HepG2 (cell line): Measurements from ENCODE around the gene RTEL1. TPM values are rescaled to one million over a fixed set of nuclear protein-coding genes. Genes with fewer than 3 reads are reported as not detected.

Source experiments
- ATF6 ChIP-seq: sonication (generic); formaldehyde crosslinking; conservative IDR thresholded peaks from 2 replicates; pipeline ENCODE4 v1.4.0; 2020; ENCODE audit warnings: missing genetic modification reagents
- DMTF1 ChIP-seq: sonication (generic); formaldehyde crosslinking; IDR thresholded peaks from 2 replicates; pipeline ENCODE4 v1.4.0; 2020; ENCODE audit warnings: mild to moderate bottlenecking, missing genetic modification reagents
- HOMEZ ChIP-seq: IDR thresholded peaks from 2 replicates; pipeline ENCODE4 v1.6.1; 2016; ENCODE audit warnings: low read depth
- MAFF ChIP-seq: IDR thresholded peaks from 2 replicates; pipeline ENCODE4 v1.6.1; 2011; ENCODE audit warnings: low read depth, low read length, improper control_type of control experiment
- NFE2L2 ChIP-seq: fragments of 150-350 bp; IDR thresholded peaks from 2 replicates; pipeline ENCODE4 v1.6.1; 2014; ENCODE audit warnings: low read length
- NFYC ChIP-seq: IDR thresholded peaks from 2 replicates; pipeline ENCODE4 v1.6.1; 2016; ENCODE audit warnings: missing genetic modification reagents, missing compliant biosample characterization
- NONO ChIP-seq, 2 experiments: fragments of 450-650 bp in 1 of 2; sonication (generic) in 1 of 2; formaldehyde crosslinking in 1 of 2; IDR thresholded peaks in 1 of 2; conservative IDR thresholded peaks in 1 of 2; 2 replicates each; pipeline versions ENCODE4 v1.6.1 to v1.8.0; 2017 to 2022; ENCODE audit warnings: mild to moderate bottlenecking in 1 of 2, missing genetic modification reagents in 1 of 2, moderate library complexity in 1 of 2
- SIN3A ChIP-seq: IDR thresholded peaks from 2 replicates; pipeline ENCODE4 v1.6.1; 2011; ENCODE audit warnings: low read depth, mild to moderate bottlenecking, control low read depth, low read length, borderline replicate concordance
- SOX6 ChIP-seq, 2 experiments: fragments of 450-650 bp in 1 of 2; sonication (generic) in 1 of 2; formaldehyde crosslinking in 1 of 2; IDR thresholded peaks; 2 replicates each; pipeline versions ENCODE4 v1.4.0 to v1.6.1; 2017 to 2020; ENCODE audit warnings: antibody characterized with exemption in 1 of 2, mild to moderate bottlenecking in 1 of 2, missing genetic modification reagents in 1 of 2
- SP4 ChIP-seq: sonication (generic); formaldehyde crosslinking; IDR thresholded peaks from 2 replicates; pipeline ENCODE4 v1.8.1; 2023; ENCODE audit warnings: mild to moderate bottlenecking, missing genetic modification reagents
- YEATS4 ChIP-seq: sonication (generic); formaldehyde crosslinking; IDR thresholded peaks from 2 replicates; pipeline ENCODE4 v1.4.0; 2020; ENCODE audit warnings: missing genetic modification reagents, borderline replicate concordance
- ZNF256 ChIP-seq: sonication (generic); formaldehyde crosslinking; conservative IDR thresholded peaks from 2 replicates; pipeline ENCODE4 v1.4.0; 2020; ENCODE audit warnings: missing genetic modification reagents
- ZNF280D ChIP-seq: sonication (generic); formaldehyde crosslinking; IDR thresholded peaks from 2 replicates; pipeline ENCODE4 v1.5.1; 2020; ENCODE audit warnings: mild to moderate bottlenecking, missing genetic modification reagents
- ZNF337 ChIP-seq: sonication (generic); formaldehyde crosslinking; IDR thresholded peaks from 2 replicates; pipeline ENCODE4 v1.5.1; 2020; ENCODE audit warnings: missing genetic modification reagents, low read depth, mild to moderate bottlenecking, borderline replicate concordance
- ZNF441 ChIP-seq: sonication (generic); formaldehyde crosslinking; IDR thresholded peaks from 2 replicates; pipeline ENCODE4 v1.7.0; 2021; ENCODE audit warnings: missing genetic modification reagents, borderline replicate concordance
- ZNF460 ChIP-seq: sonication (generic); formaldehyde crosslinking; IDR thresholded peaks from 2 replicates; pipeline ENCODE4 v1.5.1; 2020; ENCODE audit warnings: missing genetic modification reagents, mild to moderate bottlenecking, borderline replicate concordance
- ZNF570 ChIP-seq: sonication (generic); formaldehyde crosslinking; IDR thresholded peaks from 2 replicates; pipeline ENCODE4 v1.4.0; 2020; ENCODE audit warnings: mild to moderate bottlenecking, missing genetic modification reagents, borderline replicate concordance
- ZNF644 ChIP-seq: IDR thresholded peaks from 2 replicates; pipeline ENCODE4 v1.6.1; 2016; ENCODE audit warnings: low read depth
- ZNF672 ChIP-seq: sonication (generic); formaldehyde crosslinking; IDR thresholded peaks from 2 replicates; pipeline ENCODE4 v1.8.1; 2022; ENCODE audit warnings: missing genetic modification reagents
- polyA plus RNA-seq, 8 experiments: library from polyadenylated mRNA; depleted of rRNA in 3 of 8; stranded (reverse) in 7 of 8; unstranded in 1 of 8; fragments of >200 nt; fragmentation: Illumina TruSeq in 4 of 8; extraction: Trizol in 4 of 8; gene quantifications; 2 replicates each; pipeline versions ENCODE4 v1.2.1 to v1.2.3, GENCODE V29; 2011 to 2016; ENCODE audit warnings: low read depth in 4 of 8, missing spikeins in 1 of 8, mixed read lengths in 1 of 8; ENCODE audit not compliant: insufficient read depth in 1 of 8
- total RNA-seq, 5 experiments: library from RNA; depleted of rRNA; stranded (reverse); fragments of >200 nt; fragmentation: Illumina TruSeq; extraction: Trizol; gene quantifications; 2 replicates each; pipeline ENCODE4 v1.2.3, GENCODE V29; 2016; ENCODE audit warnings: low read depth in 1 of 5

The RTEL1 gene
- total and polyA plus RNA-seq, 2 of the 13 experiments (the other 11 are each of a cell fraction or from before 2014, with no cell fraction given), result 21.8 to 36.4 TPM

- TF ChIP-seq ATF6 (CRISPR knock-in tag) (peak; percentile 35; the same call in 1 of the 2 replicates), ZNF337 (no peak), NFE2L2 (no peak), ZNF441 (CRISPR knock-in tag) (0 out of 2 replicates have a peak, but pooled peaks have one; percentile 61), SP4 (peak; percentile 94), MAFF (no peak; the same call in 1 of the 2 replicates), ZNF280D (peak; percentile 32), ZNF570 (CRISPR knock-in tag) (no peak), YEATS4 (peak; percentile 94), DMTF1 (CRISPR knock-in tag) (no peak), HOMEZ (CRISPR knock-in tag) (0 out of 2 replicates have a peak, but pooled peaks have one; percentile 16), NFYC (CRISPR knock-in tag) (no peak), ZNF460 (CRISPR knock-in tag) (peak; percentile 50; the same call in 1 of the 2 replicates), ZNF672 (CRISPR knock-in tag) (no peak), NONO (IDR thresholded peaks at IDR 0.05) (no peak), NONO (CRISPR knock-in tag; conservative IDR thresholded peaks at IDR 0.05) (peak; percentile 98), SOX6 (IDR thresholded peaks at IDR 0.05) (no peak), SOX6 (CRISPR knock-in tag; IDR thresholded peaks at IDR 0.05) (peak; percentile 83), SIN3A (peak; percentile 78; the same call in 1 of the 2 replicates), ZNF644 (CRISPR knock-in tag) (peak; percentile 31; the same call in 1 of the 2 replicates), ZNF256 (CRISPR knock-in tag) (peak; percentile 55; the same call in 1 of the 2 replicates)
Measured at GRCh38 chr20:63739130-63740069, 81.3 kb downstream of the RTEL1 start, which contains the start of gene SLC2A4RG (continued).
